ENCODE results near the gene MTF2. TPM values are rescaled to one million over a fixed set of nuclear protein-coding genes. Genes with fewer than 3 reads are reported as not detected.

The MTF2 gene
- total and polyA plus RNA-seq, 9 of the 15 experiments (the other 6 are each of a cell fraction or from before 2014, with no cell fraction given) = 29.3 to 124 (median 57.7) TPM

DNA sequence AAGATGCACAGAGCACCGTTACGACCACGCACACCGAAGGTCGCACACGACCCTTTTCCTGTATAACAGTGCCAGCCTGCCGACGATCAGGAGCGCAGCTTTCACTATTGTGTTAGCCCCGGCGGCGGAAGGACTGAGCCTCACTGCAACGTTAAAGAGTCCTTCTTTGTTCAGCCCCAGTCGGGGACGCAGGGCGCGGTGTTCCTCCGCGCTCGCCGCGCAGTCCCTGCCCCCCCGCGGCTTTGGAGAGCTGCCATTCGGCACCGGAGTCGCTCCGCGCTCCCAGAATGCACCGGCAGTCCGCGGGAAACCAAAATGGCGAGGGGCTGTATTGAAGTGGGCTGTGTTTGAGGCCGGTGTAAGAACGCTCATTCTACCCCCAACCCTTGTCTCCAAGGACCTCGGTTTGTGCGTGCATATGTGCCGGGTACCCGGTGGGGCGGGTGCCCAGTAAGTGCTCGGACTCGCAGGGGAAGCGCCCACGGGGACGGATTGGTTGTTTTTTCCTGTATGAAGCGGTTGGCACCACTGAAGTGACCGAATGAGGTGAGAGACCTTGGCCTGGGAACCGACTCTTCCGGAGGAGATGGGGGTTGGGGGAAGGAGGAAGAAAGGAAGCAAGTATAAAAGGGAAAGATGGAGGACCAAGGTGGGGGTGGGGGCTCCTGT is at the start of gene MTF2 (continued):
- TF ChIP-seq SMAD2 (IDR thresholded peaks at IDR 0.05; ENCODE audit: low read depth, low read length) (no peak), THRAP3 (IDR thresholded peaks at IDR 0.05; ENCODE audit: borderline replicate concordance) (no peak), POLR2AphosphoS2 (IDR thresholded peaks at IDR 0.05; ENCODE audit: low read length) (peak; percentile 69; the same call in 1 of the 2 replicates), ZNF431 (CRISPR knock-in tag; IDR thresholded peaks at IDR 0.05) (peak; percentile 68), ARID4B (CRISPR knock-in tag; IDR thresholded peaks at IDR 0.05) (peak; percentile 77; the same call in 1 of the 2 replicates), MTA1 (IDR thresholded peaks at IDR 0.05; ENCODE audit: borderline replicate concordance) (peak; percentile 88; the same call in 1 of the 2 replicates), ZNF75A (CRISPR knock-in tag; IDR thresholded peaks at IDR 0.05) (peak; percentile 5; the same call in 1 of the 2 replicates), TARDBP (IDR thresholded peaks at IDR 0.05) (peak; percentile 86; the same call in 1 of the 2 replicates), ZBTB9 (CRISPR knock-in tag; IDR thresholded peaks at IDR 0.05) (peak; percentile 72; the same call in 1 of the 2 replicates), ETV1 (tag; conservative IDR thresholded peaks at IDR 0.05; ENCODE audit: low read depth) (peak; percentile 59), ILF3 (IDR thresholded peaks at IDR 0.05; ENCODE audit: borderline replicate concordance) (0 out of 2 replicates have a peak, but pooled peaks have one; percentile 20), BHLHE40 (IDR thresholded peaks at IDR 0.05; ENCODE audit: low read length) (peak; percentile 69), ETS1 (conservative IDR thresholded peaks at IDR 0.05; ENCODE audit: control insufficient read depth, low read depth, low read length) (peak; percentile 93), NONO (IDR thresholded peaks at IDR 0.05; ENCODE audit: low read depth in 2 of 2, low read length in 1 of 2) (peak in 1 of 2 experiments; percentile 96; a peak in 2 of 4 replicates), IRF2 (CRISPR knock-in tag; IDR thresholded peaks at IDR 0.05) (peak; percentile 83; the same call in 1 of the 2 replicates)
- TF ChIP-seq, protein P1, sequence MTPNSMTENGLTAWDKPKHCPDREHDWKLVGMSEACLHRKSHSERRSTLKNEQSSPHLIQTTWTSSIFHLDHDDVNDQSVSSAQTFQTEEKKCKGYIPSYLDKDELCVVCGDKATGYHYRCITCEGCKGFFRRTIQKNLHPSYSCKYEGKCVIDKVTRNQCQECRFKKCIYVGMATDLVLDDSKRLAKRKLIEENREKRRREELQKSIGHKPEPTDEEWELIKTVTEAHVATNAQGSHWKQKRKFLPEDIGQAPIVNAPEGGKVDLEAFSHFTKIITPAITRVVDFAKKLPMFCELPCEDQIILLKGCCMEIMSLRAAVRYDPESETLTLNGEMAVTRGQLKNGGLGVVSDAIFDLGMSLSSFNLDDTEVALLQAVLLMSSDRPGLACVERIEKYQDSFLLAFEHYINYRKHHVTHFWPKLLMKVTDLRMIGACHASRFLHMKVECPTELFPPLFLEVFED (CRISPR knock-in tag; conservative IDR thresholded peaks at IDR 0.05) = no peak

Data from K562 (cell line).